NCI-H748 (cell line): ENCODE data around the gene COL6A6.
"Not testable (repeated sequence)": the region's sequence is repeated elsewhere in the genome, so short reads cannot be mapped to it uniquely, and the experiment has no call there.

Experiments
- DNase-seq: peaks from one replicate; lab custom pipeline; 2025; ENCODE audit not compliant: unreplicated experiment; lab: John Stamatoyannopoulos, UW

The COL6A6 gene

GRCh38 chr3:130529486-130530215, 12.7 kb downstream of the COL6A6 start:
- DNase-seq = no peak

DNA sequence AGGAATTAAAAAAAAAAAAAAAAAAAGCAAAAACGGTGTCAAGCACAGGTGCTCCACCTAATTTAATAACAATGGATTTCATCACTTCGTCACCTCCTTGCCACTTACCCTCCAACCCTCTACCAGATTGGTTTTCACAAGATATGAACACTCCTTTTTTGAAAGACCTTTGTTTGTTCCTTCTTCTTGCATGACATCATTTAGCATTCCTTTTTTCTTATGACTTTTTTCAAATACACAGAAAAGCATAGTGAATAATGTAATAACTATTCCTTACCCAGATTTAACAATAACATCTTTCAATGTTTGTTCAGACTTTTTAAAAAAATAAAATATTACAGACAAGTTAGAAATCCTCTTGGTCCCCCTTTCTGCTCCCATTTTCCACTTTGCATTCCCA, 16.3 kb downstream of the COL6A6 start:
- no peak for DNase-seq

- DNase-seq = no peak
Measured at GRCh38 chr3:130537673-130538304, 20.8 kb downstream of the COL6A6 start.

DNA sequence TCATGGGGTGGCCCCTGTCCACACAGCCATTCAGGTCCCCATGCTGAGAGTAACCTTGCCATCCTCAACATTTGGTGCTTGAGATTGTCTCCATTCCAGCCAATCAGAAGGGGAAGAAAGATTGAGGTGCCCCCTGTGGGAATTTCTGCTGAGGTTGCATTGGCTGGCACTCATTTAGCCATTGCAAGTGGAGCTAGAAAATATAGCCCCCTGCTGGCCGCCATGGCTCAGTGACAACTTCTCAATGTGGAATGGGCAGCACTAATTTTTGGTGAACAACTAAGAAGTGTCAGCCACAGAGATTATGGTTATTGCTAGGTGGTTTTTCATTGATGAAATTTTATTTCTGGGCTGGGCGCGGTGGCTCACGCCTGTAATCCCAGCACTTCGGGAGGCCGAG, 22.0 kb downstream of the COL6A6 start:
- DNase-seq = peak; percentile 5

DNA sequence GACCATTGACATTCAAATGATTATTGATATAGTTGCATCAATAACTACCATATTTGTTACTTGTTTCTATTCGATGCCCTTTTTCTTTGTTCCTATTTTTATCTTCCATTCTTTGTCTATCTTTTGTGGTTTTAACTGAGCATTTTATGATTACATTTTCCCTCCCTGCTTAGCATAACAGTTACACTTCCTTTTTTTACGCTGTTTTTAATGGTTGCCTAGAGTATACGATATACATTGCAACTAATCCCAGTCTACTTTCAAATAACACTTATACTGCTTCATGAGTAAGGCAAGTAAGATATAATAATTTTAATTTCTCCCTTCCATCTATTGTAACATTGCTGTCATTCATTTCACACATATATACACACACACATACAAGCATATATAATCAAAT, 26.3 kb downstream of the COL6A6 start:
- no peak for DNase-seq

DNA sequence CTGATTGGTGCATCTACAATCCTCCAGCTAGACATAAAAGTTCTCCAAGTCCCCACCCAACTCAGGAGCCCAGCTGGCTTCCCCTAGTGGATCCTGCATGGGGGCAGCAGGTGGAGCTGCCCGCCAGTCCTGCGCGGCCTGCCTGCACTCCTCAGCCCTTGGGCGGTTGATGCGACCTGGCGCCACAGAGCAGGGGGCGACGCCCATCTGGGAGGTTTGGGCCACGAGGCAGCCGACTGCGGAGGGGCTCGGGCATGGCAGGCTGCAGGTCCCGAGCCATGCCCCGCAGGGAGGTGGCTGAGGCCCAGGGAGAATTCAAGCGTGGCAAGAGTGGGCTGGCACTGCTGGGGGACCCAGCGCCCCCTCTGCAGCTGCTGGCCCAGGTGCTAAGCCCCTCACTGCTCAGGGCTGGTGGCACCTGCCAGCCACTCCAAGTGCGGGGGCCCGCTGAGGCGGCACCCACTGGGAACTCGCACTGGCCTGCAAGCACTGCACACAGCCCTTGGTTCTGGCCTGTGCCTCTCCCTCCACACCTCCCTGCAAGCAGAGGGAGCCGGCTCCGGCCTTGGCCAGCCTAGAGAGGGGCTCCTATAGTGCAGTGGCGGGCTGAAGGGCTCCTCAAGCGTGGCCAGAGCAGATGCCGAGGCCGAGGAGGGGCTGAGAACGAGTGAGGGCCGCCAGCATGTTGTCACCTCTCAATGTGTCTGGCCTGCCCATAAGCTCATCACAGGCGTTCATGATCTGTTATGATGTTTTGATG, 30.1 kb downstream of the COL6A6 start:
- DNase-seq = no peak

- not testable (repeated sequence) for DNase-seq
Measured at GRCh38 chr3:130547680-130548065, 30.7 kb downstream of the COL6A6 start.

- no peak for DNase-seq
Measured at GRCh38 chr3:130548356-130548755, 31.4 kb downstream of the COL6A6 start.

GRCh38 chr3:130557336-130558035, 40.5 kb downstream of the COL6A6 start:
- no peak for DNase-seq

GRCh38 chr3:130558366-130558765, 41.4 kb downstream of the COL6A6 start:
- no peak for DNase-seq

DNA sequence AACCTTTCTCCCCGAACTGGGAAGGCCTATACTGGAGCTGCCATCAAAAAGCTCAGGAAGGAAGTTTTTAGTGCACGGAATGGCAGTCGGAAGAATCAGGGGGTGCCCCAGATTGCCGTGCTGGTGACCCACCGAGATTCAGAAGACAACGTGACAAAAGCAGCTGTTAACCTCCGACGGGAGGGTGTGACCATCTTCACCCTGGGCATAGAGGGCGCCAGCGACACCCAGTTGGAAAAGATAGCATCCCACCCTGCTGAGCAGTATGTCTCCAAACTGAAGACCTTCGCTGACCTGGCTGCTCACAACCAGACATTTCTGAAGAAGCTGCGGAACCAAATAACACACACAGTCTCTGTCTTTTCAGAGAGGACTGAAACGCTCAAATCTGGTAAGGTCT, 48.2 kb downstream of the COL6A6 start:
- DNase-seq = no peak
